IMR-90 (cell line): ENCODE results near the gene OR9A2. TPM values are rescaled to one million over a fixed set of nuclear protein-coding genes. Genes with fewer than 3 reads are reported as not detected.

Source experiments
- ATAC-seq: fragments of 200-7000 bp; cut with Tn5 transposase; 2 replicates; pipeline ENCODE4 v1.9.1; 2020; ENCODE audit warnings: low read depth, mild to moderate bottlenecking, moderate library complexity
- BruUV-seq: library from RNA; stranded (reverse); fragments of 400-500 nt; replicated peaks from 2 replicates; lab custom pipeline; 2021; lab: Mats Ljungman, UMichigan
- CTCF ChIA-PET: fragments of 300-600 bp; formaldehyde crosslinking; extraction: SDS; loops from one replicate; lab custom pipeline; 2021; ENCODE audit warnings: antibody characterized with exemption; lab: Yijun Ruan, JAX
- POLR2A ChIA-PET: fragments of 300-600 bp; sonication (Branson Sonifier 250); formaldehyde crosslinking; loops from one replicate; lab custom pipeline; 2022; ENCODE audit warnings: antibody characterized with exemption; ENCODE audit not compliant: unreplicated experiment; lab: Charles Lee
- DNase-seq: peaks from one replicate; pipeline ENCODE4 v3.0.0; 2013
- H2AFZ ChIP-seq: replicated peaks from 2 replicates; pipeline ENCODE3; 2013; ENCODE audit warnings: low read length, mild to moderate bottlenecking; ENCODE audit not compliant: poor library complexity
- H2AK5ac ChIP-seq: 2 replicates; pipeline ENCODE4 v1.6.1; 2013; ENCODE audit warnings: low read depth, low read length, inconsistent platforms
- H2AK9ac ChIP-seq: replicated peaks from 2 replicates; pipeline ENCODE3; 2013; ENCODE audit warnings: mild to moderate bottlenecking, low read depth, low read length, moderate library complexity; ENCODE audit not compliant: poor library complexity
- H2BK120ac ChIP-seq: 2 replicates; pipeline ENCODE4 v1.6.1; 2013; ENCODE audit warnings: low read depth, low read length, inconsistent platforms
- H2BK15ac ChIP-seq: 3 replicates; pipeline ENCODE4 v1.6.1; 2013; ENCODE audit warnings: low read depth, low read length, inconsistent platforms
- H2BK20ac ChIP-seq: 2 replicates; pipeline ENCODE4 v1.6.1; 2013; ENCODE audit warnings: low read depth, mild to moderate bottlenecking, inconsistent platforms, low read length, moderate library complexity
- H2BK5ac ChIP-seq: 2 replicates; pipeline ENCODE4 v1.6.1; 2013; ENCODE audit warnings: mild to moderate bottlenecking, low read depth, low read length, inconsistent platforms; ENCODE audit not compliant: poor library complexity, severe bottlenecking
- H3K14ac ChIP-seq: replicated peaks from 2 replicates; pipeline ENCODE4 v1.6.1; 2013; ENCODE audit warnings: low read depth, low read length, inconsistent platforms
- H3K18ac ChIP-seq: 2 replicates; pipeline ENCODE4 v1.6.1; 2013; ENCODE audit warnings: low read depth, low read length, control low read depth
- H3K23ac ChIP-seq: 2 replicates; pipeline ENCODE4 v1.6.1; 2013; ENCODE audit warnings: low read depth, low read length, inconsistent platforms
- H3K27ac ChIP-seq: 2 replicates; pipeline ENCODE4 v1.5.1; 2013; ENCODE audit warnings: mild to moderate bottlenecking, control low read depth, low read length; ENCODE audit not compliant: insufficient read depth
- H3K27me3 ChIP-seq: 2 replicates; pipeline ENCODE4 v1.6.1; 2013; ENCODE audit warnings: low read length; ENCODE audit not compliant: control insufficient read depth, insufficient read depth
- H3K36me3 ChIP-seq: 2 replicates; pipeline ENCODE4 v1.6.1; 2013; ENCODE audit warnings: low read length, mixed read lengths; ENCODE audit not compliant: control insufficient read depth, insufficient read depth
- H3K4ac ChIP-seq: 2 replicates; pipeline ENCODE4 v1.6.1; 2013; ENCODE audit warnings: low read depth, low read length, inconsistent platforms
- H3K4me1 ChIP-seq: 2 replicates; pipeline ENCODE4 v1.6.1; 2013; ENCODE audit warnings: low read length, mixed read lengths; ENCODE audit not compliant: control insufficient read depth, insufficient read depth
- H3K4me2 ChIP-seq: 2 replicates; pipeline ENCODE4 v1.6.1; 2013; ENCODE audit warnings: low read depth, mild to moderate bottlenecking, control low read depth, low read length, moderate library complexity
- H3K4me3 ChIP-seq: 2 replicates; pipeline ENCODE4 v1.5.1; 2013; ENCODE audit warnings: low read depth, mild to moderate bottlenecking, control low read depth, low read length, moderate library complexity; ENCODE audit not compliant: insufficient read depth
- H3K56ac ChIP-seq: 2 replicates; pipeline ENCODE4 v1.6.1; 2013; ENCODE audit warnings: low read length, inconsistent platforms; ENCODE audit not compliant: insufficient read depth; ENCODE audit errors: extremely low read depth
- H3K79me1 ChIP-seq, 2 experiments: 2 replicates each; pipeline ENCODE4 v1.6.1; 2013; ENCODE audit warnings: low read length in 2 of 2, inconsistent platforms in 1 of 2, low read depth in 1 of 2
- H3K9ac ChIP-seq: 2 replicates; pipeline ENCODE4 v1.6.1; 2013; ENCODE audit warnings: low read depth, low read length, control low read depth
- H3K9me1 ChIP-seq: 2 replicates; pipeline ENCODE4 v1.6.1; 2013; ENCODE audit warnings: low read length, inconsistent platforms; ENCODE audit not compliant: insufficient read depth
- H3K9me3 ChIP-seq: 2 replicates; pipeline ENCODE4 v1.6.1; 2013; ENCODE audit warnings: low read length; ENCODE audit not compliant: control insufficient read depth, insufficient read depth
- H4K20me1 ChIP-seq: 2 replicates; pipeline ENCODE4 v1.6.1; 2013; ENCODE audit warnings: low read length, inconsistent platforms; ENCODE audit not compliant: insufficient read depth
- H4K5ac ChIP-seq: 2 replicates; pipeline ENCODE4 v1.6.1; 2013; ENCODE audit warnings: mild to moderate bottlenecking, low read depth, low read length, control low read depth
- H4K8ac ChIP-seq, 2 experiments: 2 replicates each; pipeline ENCODE4 v1.6.1; 2013; ENCODE audit warnings: low read depth in 2 of 2, low read length in 2 of 2, control low read depth in 1 of 2, inconsistent platforms in 1 of 2
- H4K91ac ChIP-seq: 2 replicates; pipeline ENCODE4 v1.6.1; 2013; ENCODE audit warnings: low read depth, low read length, inconsistent platforms; ENCODE audit not compliant: insufficient read depth
- RFX5 ChIP-seq: IDR thresholded peaks from 2 replicates; pipeline ENCODE4 v1.8.0; 2012; ENCODE audit warnings: low read depth, mild to moderate bottlenecking, low read length, moderate library complexity
- SMC3 ChIP-seq: fragments of 150-350 bp; IDR thresholded peaks from 2 replicates; pipeline ENCODE4 v1.6.1; 2016; ENCODE audit warnings: low read depth, mild to moderate bottlenecking, antibody characterized with exemption, low read length, moderate library complexity
- WGBS, 2 experiments: methylation state at CpG; one replicate each; pipeline versions ENCODE4 v1.1.5 to v1.1.7; 2013; ENCODE audit warnings: missing lambda C conversion rate in 2 of 2; ENCODE audit not compliant: insufficient read length in 1 of 2; ENCODE audit errors: extremely low coverage in 2 of 2; 5-methylcytosine and 5-hydroxymethylcytosine counted together
- dilution Hi-C: fragments of 300-500 bp; cut with HindIII; formaldehyde crosslinking; loops from one replicate; pipeline ENCODE4 v1.14.3; 2018; ENCODE audit warnings: low sequenced_read_pairs; ENCODE audit not compliant: unreplicated experiment
- in situ Hi-C: fragments of 300-500 bp; cut with MboI; formaldehyde crosslinking; loops from 3 replicates; pipeline ENCODE4 v1.14.3; 2019; ENCODE audit warnings: low sequenced_read_pairs, inconsistent platforms, mixed read lengths
- intact Hi-C: fragments of 100-400 bp; cut with micrococcal nuclease; formaldehyde crosslinking; loops from 2 replicates; pipeline ENCODE4 v1.10.0; 2022
- polyA plus RNA-seq, 3 experiments: library from polyadenylated mRNA; depleted of rRNA; stranded (reverse); fragments of >200 nt; gene quantifications; 2 replicates each; pipeline ENCODE4 v1.2.3, GENCODE V29; 2012; ENCODE audit warnings: low replicate concordance in 1 of 3
- total RNA-seq: library from RNA; depleted of rRNA; stranded (reverse); fragments of >200 nt; gene quantifications from 2 replicates; pipeline ENCODE4 v1.2.3, GENCODE V29; 2012

Gene OR9A2
- total and polyA plus RNA-seq, 2 of the 4 experiments (the other 2 are of a cell fraction), result not detected

DNA sequence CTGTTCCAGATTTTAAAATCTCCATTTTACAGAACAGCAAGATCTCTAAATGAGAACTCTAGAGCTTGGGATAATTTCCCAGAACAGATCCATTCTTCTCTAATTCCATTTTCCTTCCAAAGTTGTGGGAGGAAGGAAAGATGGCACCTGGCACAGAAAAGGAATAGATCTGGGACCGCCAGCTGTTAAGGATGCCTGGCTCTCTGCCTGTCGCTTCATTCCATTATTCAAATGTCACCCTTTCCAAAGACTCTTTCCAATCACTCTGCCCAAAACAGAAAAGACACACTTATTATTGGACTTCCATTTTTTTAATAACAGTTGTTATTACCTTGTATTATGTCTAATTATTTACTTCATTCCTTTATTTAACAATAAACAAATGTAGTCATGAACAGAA is 751 bp upstream of the OR9A2 start:
- Histone ChIP-seq H3K36me3 (no peaks in the 10 kb centered on the region), H2AK9ac (no peak overlapping the region), H3K56ac (no peak overlapping the region), H3K4me2 (no peak overlapping the region), H2BK20ac (no peak overlapping the region), H3K27me3 (no peaks in the 10 kb centered on the region), H3K79me1 (no peaks in the 10 kb centered on the region), H2BK5ac (no peak overlapping the region), H3K9me1 (no peaks in the 10 kb centered on the region), H3K14ac (no peak overlapping the region), H3K23ac (no peak overlapping the region), H2BK15ac (no peak overlapping the region), H3K18ac (no peak overlapping the region), H2AK5ac (no peak overlapping the region), H3K9me3 (no peaks in the 10 kb centered on the region; the same call in none of the 2 replicates), H4K5ac (no peak overlapping the region), H3K9ac (no peak overlapping the region), H4K8ac (no peak overlapping the region), H2AFZ (no peak overlapping the region), H2BK120ac (no peak overlapping the region), H3K4me1 (no peaks in the 10 kb centered on the region), H4K20me1 (no peaks in the 10 kb centered on the region), H3K4me3 (no peak overlapping the region), H3K4ac (no peak overlapping the region), H4K91ac (no peak overlapping the region), H3K27ac (no peak overlapping the region)
- BruUV-seq, result no TSS peak
- in situ Hi-C loops, result no loop called here
- no peak for DNase-seq
- no peak for TF ChIP-seq SMC3
- no peak for TF ChIP-seq RFX5
- intact Hi-C loops, result no loop called here
- ChIA-PET CTCF (interaction anchor here (0.9 to 1.3 kb wide), 3 partner anchors 12 to 187 kb away, joined by 4 to 5 read pairs (median 4); no protein-coding TSS in a partner anchor), POLR2A (no interaction called here)
- WGBS, 2 experiments, result no CpG with 5 or more reads among the region's 2 CpGs
- dilution Hi-C loops, result no loop called here
- no peak for ATAC-seq
